HUES6 (cell line): Measurements from ENCODE around the gene TEX35.

ENCODE experiments used
- H3K27ac ChIP-seq: 2 replicates; pipeline ENCODE4 v1.7.0; 2013; ENCODE audit warnings: low read depth, mild to moderate bottlenecking, low read length, inconsistent platforms
- H3K27me3 ChIP-seq: 2 replicates; pipeline ENCODE4 v1.6.1; 2013; ENCODE audit warnings: low read length; ENCODE audit not compliant: control insufficient read depth, insufficient read depth
- H3K36me3 ChIP-seq: 2 replicates; pipeline ENCODE4 v1.6.1; 2013; ENCODE audit warnings: low read length; ENCODE audit not compliant: control insufficient read depth, insufficient read depth
- H3K4me1 ChIP-seq: 2 replicates; pipeline ENCODE4 v1.6.1; 2013; ENCODE audit warnings: low read length; ENCODE audit not compliant: control insufficient read depth, insufficient read depth
- H3K4me3 ChIP-seq: 2 replicates; pipeline ENCODE4 v1.5.1; 2013; ENCODE audit warnings: low read depth, low read length
- H3K9ac ChIP-seq: one replicate; pipeline ENCODE4 v1.6.1; 2013; ENCODE audit warnings: mild to moderate bottlenecking, low read length
- H3K9me3 ChIP-seq: 2 replicates; pipeline ENCODE4 v1.6.1; 2013; ENCODE audit warnings: low read depth, low read length; ENCODE audit not compliant: control insufficient read depth, insufficient read depth

The TEX35 gene

GRCh38 chr1:178560871-178561376, 48.0 kb downstream of the TEX35 start:
- H3K27me3 ChIP-seq = no peaks in the 10 kb centered on the region
- no peak overlapping the region for H3K27ac ChIP-seq
- H3K4me1 ChIP-seq = no peaks in the 10 kb centered on the region
- no peak overlapping the region for H3K4me3 ChIP-seq
- H3K36me3 ChIP-seq = no peaks in the 10 kb centered on the region
- peaks cover 11% of the 10 kb centered on the region for H3K9me3 ChIP-seq
- H3K9ac ChIP-seq = no peak overlapping the region

- Histone ChIP-seq H3K4me1 (no peaks in the 10 kb centered on the region), H3K9me3 (peaks cover 15% of the 10 kb centered on the region), H3K27ac (no peak overlapping the region), H3K36me3 (no peaks in the 10 kb centered on the region), H3K27me3 (no peaks in the 10 kb centered on the region), H3K9ac (no peak overlapping the region), H3K4me3 (no peak overlapping the region)
Measured at GRCh38 chr1:178563099-178563820, 50.4 kb downstream of the TEX35 start.

DNA sequence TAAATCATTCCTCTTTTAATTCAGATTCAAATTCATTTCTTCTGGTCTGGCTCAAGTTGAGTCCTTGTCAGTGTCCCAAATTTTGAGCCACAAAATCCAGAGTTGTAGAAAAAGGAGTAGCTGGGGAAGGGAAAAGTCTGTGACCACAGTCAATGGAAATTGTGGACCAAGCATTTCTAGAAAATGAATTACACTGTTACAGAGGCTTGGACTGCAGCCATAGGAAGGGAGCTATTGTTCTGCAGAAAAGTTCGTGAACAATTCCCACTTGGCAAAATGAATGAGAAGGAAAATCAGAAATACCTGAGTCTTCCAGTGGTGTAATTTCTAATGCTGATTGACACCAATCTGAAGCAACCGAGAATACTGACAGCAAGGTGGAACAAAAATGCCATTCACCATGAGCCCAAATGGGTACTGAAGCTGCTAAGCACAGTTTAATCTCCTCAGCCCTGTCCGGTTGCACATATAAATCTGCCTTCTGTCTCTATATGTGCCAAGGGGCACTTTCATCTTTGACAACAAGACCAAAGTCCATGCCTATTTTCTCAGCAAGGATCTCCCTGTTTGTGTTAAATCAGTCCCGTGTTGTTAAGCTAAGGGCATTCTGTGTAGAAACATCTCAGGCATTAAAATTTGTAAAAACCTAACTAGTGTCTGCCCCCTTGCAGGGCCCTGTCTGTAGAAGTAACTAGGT, 51.3 kb downstream of the TEX35 start:
- peaks cover 15% of the 10 kb centered on the region for H3K9me3 ChIP-seq
- no peak overlapping the region for H3K9ac ChIP-seq
- H3K4me1 ChIP-seq = no peaks in the 10 kb centered on the region
- H3K27me3 ChIP-seq = no peaks in the 10 kb centered on the region
- H3K4me3 ChIP-seq = no peak overlapping the region
- H3K36me3 ChIP-seq = no peaks in the 10 kb centered on the region
- no peak overlapping the region for H3K27ac ChIP-seq

- H3K27ac ChIP-seq = no peak overlapping the region
- peaks cover 15% of the 10 kb centered on the region for H3K9me3 ChIP-seq
- H3K4me1 ChIP-seq = no peaks in the 10 kb centered on the region
- no peaks in the 10 kb centered on the region for H3K36me3 ChIP-seq
- H3K9ac ChIP-seq = no peak overlapping the region
- no peak overlapping the region for H3K4me3 ChIP-seq
- H3K27me3 ChIP-seq = no peaks in the 10 kb centered on the region
Measured at GRCh38 chr1:178564783-178565180, 51.9 kb downstream of the TEX35 start.

DNA sequence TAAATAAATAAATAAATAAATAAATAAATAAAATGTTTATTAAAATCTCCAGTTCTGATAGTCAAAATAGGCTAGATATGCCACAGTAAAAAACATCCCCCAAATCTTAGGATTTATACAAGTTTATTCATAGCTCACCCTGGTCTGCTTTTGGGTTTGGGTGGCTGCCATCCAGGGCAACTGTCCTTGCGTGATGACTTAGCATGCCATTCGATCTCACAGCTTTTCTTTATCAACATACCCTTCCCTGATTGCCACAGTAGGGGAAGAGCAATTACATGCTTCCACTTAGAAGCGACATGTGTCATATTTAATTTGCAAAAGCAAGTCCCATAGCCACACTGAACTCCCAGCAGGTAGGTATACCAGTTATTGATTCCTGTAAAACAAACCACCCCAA, 52.7 kb downstream of the TEX35 start:
- H3K9me3 ChIP-seq = peaks cover 9% of the 10 kb centered on the region
- H3K27ac ChIP-seq = no peak overlapping the region
- H3K4me1 ChIP-seq = no peaks in the 10 kb centered on the region
- H3K36me3 ChIP-seq = no peaks in the 10 kb centered on the region
- H3K9ac ChIP-seq = no peak overlapping the region
- H3K27me3 ChIP-seq = no peaks in the 10 kb centered on the region
- no peak overlapping the region for H3K4me3 ChIP-seq

GRCh38 chr1:178566187-178566586, 53.3 kb downstream of the TEX35 start:
- Histone ChIP-seq H3K4me1 (no peaks in the 10 kb centered on the region), H3K27ac (no peak overlapping the region), H3K36me3 (no peaks in the 10 kb centered on the region), H3K9ac (no peak overlapping the region), H3K9me3 (0 out of 2 replicates have a peak, but pooled peaks cover 5% of the 10 kb centered on the region), H3K4me3 (no peak overlapping the region), H3K27me3 (no peaks in the 10 kb centered on the region)

DNA sequence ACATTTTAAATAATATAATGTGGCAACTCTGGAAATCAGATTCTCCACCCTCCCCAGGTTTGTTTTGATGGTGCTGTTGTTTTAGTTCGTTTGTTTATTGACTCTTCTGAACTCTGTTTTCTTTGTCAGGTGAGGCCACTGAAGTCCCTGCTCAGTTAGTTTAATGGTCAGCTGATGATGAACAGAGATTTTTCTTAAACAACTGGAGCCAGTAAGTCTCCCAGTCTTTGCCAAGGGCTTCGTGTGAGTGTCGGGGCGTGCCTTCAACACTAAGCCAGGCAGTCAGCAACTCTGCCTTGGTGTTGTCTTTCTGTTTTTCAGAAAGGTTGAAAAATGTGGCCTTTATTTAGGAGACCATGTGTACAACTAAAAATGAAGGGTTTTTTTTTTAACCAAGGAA, 58.9 kb downstream of the TEX35 start:
- no peaks in the 10 kb centered on the region for H3K9me3 ChIP-seq
- no peak overlapping the region for H3K9ac ChIP-seq
- H3K4me1 ChIP-seq = peaks cover 14% of the 10 kb centered on the region
- no peak overlapping the region for H3K27ac ChIP-seq
- H3K36me3 ChIP-seq = no peaks in the 10 kb centered on the region
- no peak overlapping the region for H3K4me3 ChIP-seq
- H3K27me3 ChIP-seq = no peaks in the 10 kb centered on the region
